WTC11 (cell line): Measurements from ENCODE around the gene CREM. TPM values are rescaled to one million over a fixed set of nuclear protein-coding genes. Genes with fewer than 3 reads are reported as not detected.

ENCODE experiments used
- ATAC-seq: fragments of 200-7000 bp; cut with Tn5 transposase; 2 replicates; pipeline ENCODE4 v1.10.0; 2021; ENCODE audit warnings: mild to moderate bottlenecking, moderate library complexity
- CTCF ChIA-PET: fragments of 300-600 bp; sonication (Branson Sonifier 250); formaldehyde crosslinking; loops from one replicate; lab custom pipeline; 2021; ENCODE audit warnings: antibody characterized with exemption; lab: Charles Lee
- POLR2A ChIA-PET: fragments of 350-600 bp; sonication (Branson Sonifier 250); formaldehyde crosslinking; loops from one replicate; lab custom pipeline; 2021; ENCODE audit warnings: antibody characterized with exemption; lab: Charles Lee
- DNase-seq: peaks from one replicate; pipeline ENCODE4 v3.0.0; 2021; ENCODE audit warnings: low spot score
- H3K27ac Mint-ChIP-seq: 2 replicates; pipeline ENCODE4 v1.8.0; 2021; ENCODE audit warnings: mixed read lengths
- H3K27me3 Mint-ChIP-seq: 2 replicates; pipeline ENCODE4 v1.8.0; 2021; ENCODE audit warnings: low read depth, mild to moderate bottlenecking, moderate library complexity, mixed read lengths
- H3K36me3 Mint-ChIP-seq: 2 replicates; pipeline ENCODE4 v1.8.0; 2021; ENCODE audit warnings: mixed read lengths
- H3K4me1 Mint-ChIP-seq: 2 replicates; pipeline ENCODE4 v1.8.0; 2022; ENCODE audit warnings: mixed read lengths
- H3K4me3 Mint-ChIP-seq: 2 replicates; pipeline ENCODE4 v1.8.0; 2021; ENCODE audit warnings: mild to moderate bottlenecking, moderate library complexity, mixed read lengths
- H3K9me3 Mint-ChIP-seq: 2 replicates; pipeline ENCODE4 v1.8.0; 2021; ENCODE audit warnings: mixed read lengths
- CREM ChIP-seq: sonication (generic); formaldehyde crosslinking; IDR thresholded peaks from 2 replicates; pipeline ENCODE4 v1.8.1; 2022; ENCODE audit warnings: mild to moderate bottlenecking, missing genetic modification reagents, moderate library complexity
- ELF4 ChIP-seq: sonication (generic); formaldehyde crosslinking; IDR thresholded peaks from 2 replicates; pipeline ENCODE4 v1.8.1; 2022; ENCODE audit warnings: low read depth, mild to moderate bottlenecking, moderate library complexity, missing genetic modification reagents
- FOXJ3 ChIP-seq: sonication (generic); formaldehyde crosslinking; IDR thresholded peaks from 2 replicates; pipeline ENCODE4 v1.9.0; 2021; ENCODE audit warnings: missing genetic modification reagents, mild to moderate bottlenecking, borderline replicate concordance
- GABPB1 ChIP-seq: sonication (generic); formaldehyde crosslinking; IDR thresholded peaks from 2 replicates; pipeline ENCODE4 v1.8.1; 2023; ENCODE audit warnings: mild to moderate bottlenecking, missing genetic modification reagents
- IRF2 ChIP-seq: sonication (generic); formaldehyde crosslinking; IDR thresholded peaks from 2 replicates; pipeline ENCODE4 v1.8.0; 2022; ENCODE audit warnings: low read depth, missing genetic modification reagents, borderline replicate concordance
- MYBL2 ChIP-seq: sonication (generic); formaldehyde crosslinking; IDR thresholded peaks from 2 replicates; pipeline ENCODE4 v1.8.1; 2023; ENCODE audit warnings: mild to moderate bottlenecking, moderate library complexity, missing genetic modification reagents
- ZNF416 ChIP-seq: fragments of 250-450 bp; sonication (Bioruptor Pico); IDR thresholded peaks from 2 replicates; pipeline ENCODE4 v1.9.0; 2021; ENCODE audit warnings: mild to moderate bottlenecking, inconsistent platforms
- ZNF423 ChIP-seq: fragments of 250-450 bp; sonication (Bioruptor Pico); IDR thresholded peaks from 2 replicates; pipeline ENCODE4 v2.1.2; 2022; ENCODE audit warnings: mild to moderate bottlenecking, moderate library complexity
- total RNA-seq: library from RNA; stranded (reverse); gene quantifications from 3 replicates; pipeline ENCODE4 v1.2.3, GENCODE V29; 2021
- TF ChIP-seq, protein P1 (sequence below): sonication (generic); formaldehyde crosslinking; IDR thresholded peaks from 2 replicates; pipeline ENCODE4 v1.8.1; 2023; ENCODE audit warnings: mild to moderate bottlenecking, moderate library complexity, missing genetic modification reagents
- TF ChIP-seq, protein P2 (sequence below): sonication (generic); formaldehyde crosslinking; IDR thresholded peaks from 2 replicates; pipeline ENCODE4 v1.8.0; 2023; ENCODE audit warnings: missing genetic modification reagents, mild to moderate bottlenecking, borderline replicate concordance
- TF ChIP-seq, protein P3 (sequence below): sonication (generic); formaldehyde crosslinking; IDR thresholded peaks from 2 replicates; pipeline ENCODE4 v1.8.1; 2023; ENCODE audit warnings: mild to moderate bottlenecking, missing genetic modification reagents
- TF ChIP-seq, protein P4 (sequence below): fragments of 250-450 bp; sonication (Bioruptor Pico); IDR thresholded peaks from 2 replicates; pipeline ENCODE4 v1.9.0; 2021; ENCODE audit warnings: mild to moderate bottlenecking, borderline replicate concordance
- TF ChIP-seq, protein P5 (sequence below): fragments of 200-600 bp; IDR thresholded peaks from 2 replicates; pipeline ENCODE4 v1.8.0; 2022; ENCODE audit warnings: antibody characterized with exemption

The CREM gene
- total RNA-seq, 1 experiment from 2014 or later: 23.6 TPM

DNA sequence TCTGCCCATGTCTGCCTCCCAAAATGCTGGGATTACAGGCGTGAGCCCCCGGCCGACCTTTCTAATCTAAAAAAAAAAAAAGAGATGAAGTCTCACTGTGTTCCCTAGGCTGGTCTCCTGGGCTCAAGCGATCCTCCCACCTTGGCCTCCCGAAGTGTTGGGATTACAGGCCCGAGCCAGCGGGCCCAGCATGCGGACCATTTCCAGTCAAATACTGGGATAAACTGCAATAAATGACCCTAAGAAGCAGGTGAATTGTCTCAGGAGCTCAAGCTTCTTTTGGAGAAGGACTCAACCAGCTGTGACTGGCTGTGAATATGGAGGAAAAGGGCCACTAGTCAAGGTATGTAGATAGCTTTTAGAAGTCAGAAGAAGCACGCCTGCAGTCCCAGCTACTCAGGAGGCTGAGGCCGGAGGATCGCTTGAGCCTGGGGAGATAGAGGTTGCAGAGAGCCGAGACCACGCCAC is 550 bp upstream of the CREM start:
- Mint-ChIP-seq H3K27me3 (no peaks in the 10 kb centered on the region; the same call in 1 of the 2 replicates), H3K4me3 (peak overlapping the region; percentile 66), H3K9me3 (no peaks in the 10 kb centered on the region), H3K36me3 (no peaks in the 10 kb centered on the region), H3K27ac (no peak overlapping the region)
- ChIA-PET POLR2A (interaction anchor here (0.5 to 1.7 kb wide), 3 partner anchors 36 to 723 kb away, joined by 3 to 10 read pairs (median 4); partner anchors contain the start of gene CUL2), CTCF (interaction anchor here (0.6 to 3.0 kb wide), 26 partner anchors 9 to 488 kb away, joined by 3 to 48 read pairs (median 4); no protein-coding TSS in a partner anchor)
- ATAC-seq: no peak
- no peak for DNase-seq
- 0 out of 2 replicates have a peak, but pooled peaks have one; percentile 41 for TF ChIP-seq ELF4 (CRISPR knock-in tag)
- TF ChIP-seq, protein P1, sequence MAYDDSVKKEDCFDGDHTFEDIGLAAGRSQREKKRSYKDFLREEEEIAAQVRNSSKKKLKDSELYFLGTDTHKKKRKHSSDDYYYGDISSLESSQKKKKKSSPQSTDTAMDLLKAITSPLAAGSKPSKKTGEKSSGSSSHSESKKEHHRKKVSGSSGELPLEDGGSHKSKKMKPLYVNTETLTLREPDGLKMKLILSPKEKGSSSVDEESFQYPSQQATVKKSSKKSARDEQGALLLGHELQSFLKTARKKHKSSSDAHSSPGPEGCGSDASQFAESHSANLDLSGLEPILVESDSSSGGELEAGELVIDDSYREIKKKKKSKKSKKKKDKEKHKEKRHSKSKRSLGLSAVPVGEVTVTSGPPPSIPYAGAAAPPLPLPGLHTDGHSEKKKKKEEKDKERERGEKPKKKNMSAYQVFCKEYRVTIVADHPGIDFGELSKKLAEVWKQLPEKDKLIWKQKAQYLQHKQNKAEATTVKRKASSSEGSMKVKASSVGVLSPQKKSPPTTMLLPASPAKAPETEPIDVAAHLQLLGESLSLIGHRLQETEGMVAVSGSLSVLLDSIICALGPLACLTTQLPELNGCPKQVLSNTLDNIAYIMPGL (CRISPR knock-in tag): no peak; the same call in 1 of the 2 replicates
- TF ChIP-seq, protein P2, sequence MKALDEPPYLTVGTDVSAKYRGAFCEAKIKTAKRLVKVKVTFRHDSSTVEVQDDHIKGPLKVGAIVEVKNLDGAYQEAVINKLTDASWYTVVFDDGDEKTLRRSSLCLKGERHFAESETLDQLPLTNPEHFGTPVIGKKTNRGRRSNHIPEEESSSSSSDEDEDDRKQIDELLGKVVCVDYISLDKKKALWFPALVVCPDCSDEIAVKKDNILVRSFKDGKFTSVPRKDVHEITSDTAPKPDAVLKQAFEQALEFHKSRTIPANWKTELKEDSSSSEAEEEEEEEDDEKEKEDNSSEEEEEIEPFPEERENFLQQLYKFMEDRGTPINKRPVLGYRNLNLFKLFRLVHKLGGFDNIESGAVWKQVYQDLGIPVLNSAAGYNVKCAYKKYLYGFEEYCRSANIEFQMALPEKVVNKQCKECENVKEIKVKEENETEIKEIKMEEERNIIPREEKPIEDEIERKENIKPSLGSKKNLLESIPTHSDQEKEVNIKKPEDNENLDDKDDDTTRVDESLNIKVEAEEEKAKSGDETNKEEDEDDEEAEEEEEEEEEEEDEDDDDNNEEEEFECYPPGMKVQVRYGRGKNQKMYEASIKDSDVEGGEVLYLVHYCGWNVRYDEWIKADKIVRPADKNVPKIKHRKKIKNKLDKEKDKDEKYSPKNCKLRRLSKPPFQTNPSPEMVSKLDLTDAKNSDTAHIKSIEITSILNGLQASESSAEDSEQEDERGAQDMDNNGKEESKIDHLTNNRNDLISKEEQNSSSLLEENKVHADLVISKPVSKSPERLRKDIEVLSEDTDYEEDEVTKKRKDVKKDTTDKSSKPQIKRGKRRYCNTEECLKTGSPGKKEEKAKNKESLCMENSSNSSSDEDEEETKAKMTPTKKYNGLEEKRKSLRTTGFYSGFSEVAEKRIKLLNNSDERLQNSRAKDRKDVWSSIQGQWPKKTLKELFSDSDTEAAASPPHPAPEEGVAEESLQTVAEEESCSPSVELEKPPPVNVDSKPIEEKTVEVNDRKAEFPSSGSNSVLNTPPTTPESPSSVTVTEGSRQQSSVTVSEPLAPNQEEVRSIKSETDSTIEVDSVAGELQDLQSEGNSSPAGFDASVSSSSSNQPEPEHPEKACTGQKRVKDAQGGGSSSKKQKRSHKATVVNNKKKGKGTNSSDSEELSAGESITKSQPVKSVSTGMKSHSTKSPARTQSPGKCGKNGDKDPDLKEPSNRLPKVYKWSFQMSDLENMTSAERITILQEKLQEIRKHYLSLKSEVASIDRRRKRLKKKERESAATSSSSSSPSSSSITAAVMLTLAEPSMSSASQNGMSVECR: 0 out of 2 replicates have a peak, but pooled peaks have one; percentile 51
- TF ChIP-seq, protein P3, sequence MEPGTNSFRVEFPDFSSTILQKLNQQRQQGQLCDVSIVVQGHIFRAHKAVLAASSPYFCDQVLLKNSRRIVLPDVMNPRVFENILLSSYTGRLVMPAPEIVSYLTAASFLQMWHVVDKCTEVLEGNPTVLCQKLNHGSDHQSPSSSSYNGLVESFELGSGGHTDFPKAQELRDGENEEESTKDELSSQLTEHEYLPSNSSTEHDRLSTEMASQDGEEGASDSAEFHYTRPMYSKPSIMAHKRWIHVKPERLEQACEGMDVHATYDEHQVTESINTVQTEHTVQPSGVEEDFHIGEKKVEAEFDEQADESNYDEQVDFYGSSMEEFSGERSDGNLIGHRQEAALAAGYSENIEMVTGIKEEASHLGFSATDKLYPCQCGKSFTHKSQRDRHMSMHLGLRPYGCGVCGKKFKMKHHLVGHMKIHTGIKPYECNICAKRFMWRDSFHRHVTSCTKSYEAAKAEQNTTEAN (CRISPR knock-in tag): 0 out of 2 replicates have a peak, but pooled peaks have one; percentile 29
- TF ChIP-seq, all 79 proteins: peak for 3
- H3K4me1 Mint-ChIP-seq: peaks cover 13% of the 10 kb centered on the region

DNA sequence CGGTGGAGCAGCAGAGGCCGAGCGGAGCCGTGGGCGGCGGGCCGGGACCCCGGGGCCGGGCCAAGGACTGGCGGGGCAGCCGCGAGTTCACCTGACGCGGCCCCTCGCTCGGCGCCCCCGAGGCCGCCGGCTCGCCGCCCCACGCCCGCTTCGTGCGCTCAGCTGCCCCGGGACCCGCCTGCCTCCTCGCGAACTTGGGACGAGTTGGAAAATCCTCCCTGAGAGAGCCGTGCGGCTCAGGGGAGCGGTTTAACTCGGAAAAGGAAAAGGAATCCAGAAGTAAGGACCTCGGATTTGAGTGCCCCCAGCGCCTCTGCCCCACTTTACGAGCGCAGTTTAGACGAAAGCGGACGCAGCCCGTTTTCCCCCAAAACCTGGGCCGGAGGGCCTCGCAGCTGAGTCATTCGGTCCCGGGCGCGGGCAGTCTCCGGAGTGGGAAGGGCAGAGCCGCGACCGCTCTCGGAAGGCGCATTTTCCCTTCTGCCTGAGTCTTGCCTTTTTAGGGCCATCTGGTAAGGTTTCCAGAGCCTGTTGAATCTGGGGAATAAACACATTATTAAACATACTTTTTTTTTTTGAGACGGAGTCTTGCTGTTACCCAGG is 744 bp downstream of the CREM start:
- H3K27ac Mint-ChIP-seq: peak overlapping the region; percentile 97
- POLR2A ChIA-PET: interaction anchor here (1.4 to 1.7 kb wide), 2 partner anchors 37 to 68 kb away, joined by 4 to 10 read pairs; partner anchors contain the start of gene CUL2
- H3K27me3 Mint-ChIP-seq: no peaks in the 10 kb centered on the region; the same call in 1 of the 2 replicates
- H3K4me1 Mint-ChIP-seq: peaks cover 13% of the 10 kb centered on the region
- peak overlapping the region; percentile 87 for H3K4me3 Mint-ChIP-seq
- H3K9me3 Mint-ChIP-seq: no peaks in the 10 kb centered on the region
- CTCF ChIA-PET: interaction anchor here (1.2 to 3.0 kb wide), 5 partner anchors 8 to 486 kb away, joined by 3 to 48 read pairs (median 6); no protein-coding TSS in a partner anchor
- DNase-seq (peak; percentile 47), ATAC-seq (no peak; the same call in 1 of the 2 replicates)
- H3K36me3 Mint-ChIP-seq: no peaks in the 10 kb centered on the region
- no peak for TF ChIP-seq GABPB1
- TF ChIP-seq, protein P2: no peak
- TF ChIP-seq FOXJ3 (CRISPR knock-in tag): no peak
- no peak for TF ChIP-seq MYBL2 (CRISPR knock-in tag)
- TF ChIP-seq IRF2 (CRISPR knock-in tag): no peak
- TF ChIP-seq ZNF416 (CRISPR knock-in tag): no peak
- TF ChIP-seq, protein P4, sequence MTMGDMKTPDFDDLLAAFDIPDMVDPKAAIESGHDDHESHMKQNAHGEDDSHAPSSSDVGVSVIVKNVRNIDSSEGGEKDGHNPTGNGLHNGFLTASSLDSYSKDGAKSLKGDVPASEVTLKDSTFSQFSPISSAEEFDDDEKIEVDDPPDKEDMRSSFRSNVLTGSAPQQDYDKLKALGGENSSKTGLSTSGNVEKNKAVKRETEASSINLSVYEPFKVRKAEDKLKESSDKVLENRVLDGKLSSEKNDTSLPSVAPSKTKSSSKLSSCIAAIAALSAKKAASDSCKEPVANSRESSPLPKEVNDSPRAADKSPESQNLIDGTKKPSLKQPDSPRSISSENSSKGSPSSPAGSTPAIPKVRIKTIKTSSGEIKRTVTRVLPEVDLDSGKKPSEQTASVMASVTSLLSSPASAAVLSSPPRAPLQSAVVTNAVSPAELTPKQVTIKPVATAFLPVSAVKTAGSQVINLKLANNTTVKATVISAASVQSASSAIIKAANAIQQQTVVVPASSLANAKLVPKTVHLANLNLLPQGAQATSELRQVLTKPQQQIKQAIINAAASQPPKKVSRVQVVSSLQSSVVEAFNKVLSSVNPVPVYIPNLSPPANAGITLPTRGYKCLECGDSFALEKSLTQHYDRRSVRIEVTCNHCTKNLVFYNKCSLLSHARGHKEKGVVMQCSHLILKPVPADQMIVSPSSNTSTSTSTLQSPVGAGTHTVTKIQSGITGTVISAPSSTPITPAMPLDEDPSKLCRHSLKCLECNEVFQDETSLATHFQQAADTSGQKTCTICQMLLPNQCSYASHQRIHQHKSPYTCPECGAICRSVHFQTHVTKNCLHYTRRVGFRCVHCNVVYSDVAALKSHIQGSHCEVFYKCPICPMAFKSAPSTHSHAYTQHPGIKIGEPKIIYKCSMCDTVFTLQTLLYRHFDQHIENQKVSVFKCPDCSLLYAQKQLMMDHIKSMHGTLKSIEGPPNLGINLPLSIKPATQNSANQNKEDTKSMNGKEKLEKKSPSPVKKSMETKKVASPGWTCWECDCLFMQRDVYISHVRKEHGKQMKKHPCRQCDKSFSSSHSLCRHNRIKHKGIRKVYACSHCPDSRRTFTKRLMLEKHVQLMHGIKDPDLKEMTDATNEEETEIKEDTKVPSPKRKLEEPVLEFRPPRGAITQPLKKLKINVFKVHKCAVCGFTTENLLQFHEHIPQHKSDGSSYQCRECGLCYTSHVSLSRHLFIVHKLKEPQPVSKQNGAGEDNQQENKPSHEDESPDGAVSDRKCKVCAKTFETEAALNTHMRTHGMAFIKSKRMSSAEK (CRISPR knock-in tag): no peak
- peak; percentile 15; the same call in 1 of the 2 replicates for TF ChIP-seq CREM (CRISPR knock-in tag)
- TF ChIP-seq, protein P5, sequence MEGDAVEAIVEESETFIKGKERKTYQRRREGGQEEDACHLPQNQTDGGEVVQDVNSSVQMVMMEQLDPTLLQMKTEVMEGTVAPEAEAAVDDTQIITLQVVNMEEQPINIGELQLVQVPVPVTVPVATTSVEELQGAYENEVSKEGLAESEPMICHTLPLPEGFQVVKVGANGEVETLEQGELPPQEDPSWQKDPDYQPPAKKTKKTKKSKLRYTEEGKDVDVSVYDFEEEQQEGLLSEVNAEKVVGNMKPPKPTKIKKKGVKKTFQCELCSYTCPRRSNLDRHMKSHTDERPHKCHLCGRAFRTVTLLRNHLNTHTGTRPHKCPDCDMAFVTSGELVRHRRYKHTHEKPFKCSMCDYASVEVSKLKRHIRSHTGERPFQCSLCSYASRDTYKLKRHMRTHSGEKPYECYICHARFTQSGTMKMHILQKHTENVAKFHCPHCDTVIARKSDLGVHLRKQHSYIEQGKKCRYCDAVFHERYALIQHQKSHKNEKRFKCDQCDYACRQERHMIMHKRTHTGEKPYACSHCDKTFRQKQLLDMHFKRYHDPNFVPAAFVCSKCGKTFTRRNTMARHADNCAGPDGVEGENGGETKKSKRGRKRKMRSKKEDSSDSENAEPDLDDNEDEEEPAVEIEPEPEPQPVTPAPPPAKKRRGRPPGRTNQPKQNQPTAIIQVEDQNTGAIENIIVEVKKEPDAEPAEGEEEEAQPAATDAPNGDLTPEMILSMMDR: no peak
- no peak for TF ChIP-seq ZNF423 (CRISPR knock-in tag)
